SIG-M5 treated with dmso at 0.1 percent for 504 hours (cell line): ENCODE measurements around the gene TBC1D3E.
"Not testable (repeated sequence)": the region's sequence is repeated elsewhere in the genome, so short reads cannot be mapped to it uniquely, and the experiment has no call there.

Source experiments
- DNase-seq: peaks from one replicate; lab custom pipeline; 2025; ENCODE audit not compliant: unreplicated experiment; lab: John Stamatoyannopoulos, UW

The TBC1D3E gene

DNA sequence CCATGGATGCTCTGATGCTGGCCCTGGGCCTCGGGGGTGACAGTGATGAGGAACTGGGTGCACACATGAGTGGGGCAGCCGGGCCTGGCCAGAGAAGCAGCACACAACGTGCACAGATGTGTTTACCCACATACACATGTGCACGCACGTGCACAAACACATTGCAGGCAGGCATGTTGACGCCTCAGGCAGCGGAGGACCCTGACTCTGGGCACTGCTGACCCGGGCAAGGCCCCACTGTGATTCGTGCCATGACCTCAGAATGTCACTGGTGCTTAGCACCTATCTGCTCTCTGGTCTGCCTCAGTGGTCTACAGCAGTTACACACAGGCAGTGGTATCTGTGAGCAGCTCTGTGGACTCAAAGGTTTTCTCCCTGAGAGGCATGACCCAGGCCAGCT is at the start of gene TBC1D3E:
Gene TBC1D3E (plus strand): TSS at position 301 of the 400 bp plus-strand sequence. CDS start 1,545 bp downstream, outside the sequence.
- not testable (repeated sequence) for DNase-seq

GRCh38 chr17:38087344-38087743 is 40.4 kb upstream of the TBC1D3E start:
- DNase-seq, result not testable (repeated sequence)

DNA sequence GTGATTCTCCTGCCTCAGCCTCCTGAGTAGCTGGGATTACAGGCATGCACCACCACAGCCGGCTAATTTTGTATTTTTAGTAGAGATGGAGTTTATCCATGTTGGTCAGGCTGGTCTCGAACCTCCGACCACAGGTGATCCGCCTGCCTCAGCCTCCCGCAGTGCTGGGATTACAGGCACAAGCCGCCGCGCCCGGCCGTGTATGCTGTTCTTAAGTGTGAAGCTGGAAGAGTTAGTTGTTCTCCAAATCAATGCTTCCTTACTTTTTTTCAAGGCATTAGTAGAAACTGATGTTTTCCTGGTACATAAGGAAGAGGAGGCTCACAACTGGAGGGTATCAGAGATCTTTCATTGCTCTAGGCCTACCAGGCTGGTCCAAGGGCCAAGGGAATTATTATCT is 39.6 kb upstream of the TBC1D3E start:
- not testable (repeated sequence) for DNase-seq

- not testable (repeated sequence) for DNase-seq
Measured at GRCh38 chr17:38094059-38094694, 33.6 kb upstream of the TBC1D3E start.

DNA sequence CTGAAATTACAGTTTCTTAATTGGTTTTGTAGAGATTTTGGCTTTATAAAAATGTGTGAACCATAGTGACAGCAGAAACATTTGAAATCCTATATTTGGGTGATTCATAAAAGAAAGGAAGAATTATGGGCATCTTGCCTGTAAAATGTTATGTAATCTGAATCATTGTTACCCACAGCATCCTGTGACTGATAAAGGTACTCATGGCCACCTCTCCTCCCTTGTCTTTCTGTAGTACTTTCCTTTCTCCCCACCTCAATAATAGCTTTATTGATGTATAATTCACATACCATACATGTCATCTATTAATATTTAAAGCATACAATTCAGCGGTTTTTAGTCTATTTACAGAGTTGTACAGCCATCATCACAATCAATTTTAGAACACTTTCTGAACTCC is 28.5 kb upstream of the TBC1D3E start:
- DNase-seq, result not testable (repeated sequence)

- DNase-seq, result not testable (repeated sequence)
Measured at GRCh38 chr17:38119829-38120228, 7.9 kb upstream of the TBC1D3E start.

- not testable (repeated sequence) for DNase-seq
Measured at GRCh38 chr17:38134860-38135259, 7.1 kb downstream of the TBC1D3E start.
